GM12864 (cell line): ENCODE measurements around the gene PHF24.

Experiments
- DNase-seq: peaks from one replicate; pipeline ENCODE4 v3.0.0-alpha.2; 2011; ENCODE audit warnings: low read depth
- H3K4me3 ChIP-seq: 2 replicates; pipeline ENCODE4 v1.5.1; 2011; ENCODE audit warnings: mild to moderate bottlenecking, low read depth, low read length, control low read depth
- CTCF ChIP-seq: IDR thresholded peaks from 2 replicates; pipeline ENCODE4 v1.5.1; 2011; ENCODE audit warnings: low read depth, mild to moderate bottlenecking, moderate library complexity, low read length, control low read depth, inconsistent platforms; ENCODE audit errors: missing control alignments

The PHF24 gene

GRCh38 chr9:34989003-34989945 is 31.2 kb downstream of the PHF24 start, which contains the start of gene DNAJB5:
Gene DNAJB5 (plus strand): TSS chr9:34989745. CDS start chr9:34990631, 886 bp downstream.
- TF ChIP-seq CTCF, result no peak
- peak within 1 kb of the TSS; percentile 79 for H3K4me3 ChIP-seq
- peak; percentile 98 for DNase-seq

GRCh38 chr9:34989946-34990635 is 32.0 kb downstream of the PHF24 start:
- peak overlapping the region; percentile 79 for H3K4me3 ChIP-seq
- DNase-seq, result no peak
- no peak for TF ChIP-seq CTCF

- TF ChIP-seq CTCF, result no peak
- no peak for DNase-seq
- peak overlapping the region; percentile 79 for H3K4me3 ChIP-seq
Measured at GRCh38 chr9:34990908-34991606, 33.0 kb downstream of the PHF24 start.

GRCh38 chr9:34991607-34992375 is 33.7 kb downstream of the PHF24 start:
- no peak overlapping the region for H3K4me3 ChIP-seq
- DNase-seq, result no peak
- TF ChIP-seq CTCF, result peak; percentile 39

- no peak for DNase-seq
- H3K4me3 ChIP-seq, result no peak overlapping the region
- TF ChIP-seq CTCF, result no peak
Measured at GRCh38 chr9:34992376-34992951, 34.4 kb downstream of the PHF24 start.
